HCT116 (cell line): ENCODE measurements around the gene HES1. TPM values are rescaled to one million over a fixed set of nuclear protein-coding genes. Genes with fewer than 3 reads are reported as not detected.

Experiments
- ATAC-seq: fragments of 200-7000 bp; cut with Tn5 transposase; 2 replicates; pipeline ENCODE4 v1.9.1; 2020; ENCODE audit warnings: mild to moderate bottlenecking, moderate library complexity
- BruUV-seq: library from RNA; stranded (reverse); fragments of 400-500 nt; replicated peaks from 2 replicates; lab custom pipeline; 2021; lab: Mats Ljungman, UMichigan
- CTCF ChIA-PET: fragments of 300-600 bp; sonication (Branson Sonifier 250); formaldehyde crosslinking; loops from one replicate; lab custom pipeline; 2021; ENCODE audit warnings: antibody characterized with exemption; lab: Charles Lee
- POLR2A ChIA-PET: fragments of 300-600, 350-600 bp; sonication (Branson Sonifier 250); formaldehyde crosslinking; loops from one replicate; lab custom pipeline; 2021; ENCODE audit warnings: antibody characterized with exemption; lab: Charles Lee
- RAD21 ChIA-PET, 2 experiments: fragments of 300-600 bp; sonication (Branson Sonifier 250); formaldehyde crosslinking; loops; one replicate each; lab custom pipeline; 2023; ENCODE audit warnings: low total read pairs in 2 of 2; ENCODE audit not compliant: uncharacterized antibody in 2 of 2, unreplicated experiment in 2 of 2, low non-redundant PET in 1 of 2; lab: Charles Lee
- DNase-seq: peaks from one replicate; pipeline ENCODE4 v3.0.0-alpha.2; 2010; ENCODE audit warnings: low read depth, low spot score
- H2AFZ ChIP-seq: fragments of 200-600 bp; shearing (Covaris generic), sonication (generic); 2 replicates; pipeline ENCODE4 v1.6.1; 2017; ENCODE audit warnings: low read depth, mixed run types, mixed read lengths, antibody characterized with exemption, low read length; ENCODE audit not compliant: poor library complexity, severe bottlenecking
- H3K27ac ChIP-seq: 2 replicates; pipeline ENCODE4 v1.5.1; 2012; ENCODE audit warnings: low read depth, low read length
- H3K27me3 ChIP-seq: fragments of 200-600 bp; sonication (generic); 2 replicates; pipeline ENCODE4 v1.6.1; 2016; ENCODE audit warnings: mixed run types, low read length, mixed read lengths; ENCODE audit not compliant: insufficient read depth
- H3K36me3 ChIP-seq, 2 experiments: fragments of 200-500 bp in 1 of 2; fragments of 200-600 bp in 1 of 2; sonication (Bioruptor generic) in 1 of 2; sonication (generic) in 1 of 2; 2 replicates each; pipeline versions ENCODE4 v1.5.1 to v1.6.1; 2014 to 2016; ENCODE audit warnings: low read length in 2 of 2, inconsistent platforms in 1 of 2, mixed read lengths in 1 of 2, mixed run types in 1 of 2; ENCODE audit not compliant: insufficient read depth in 2 of 2, control insufficient read depth in 1 of 2
- H3K4me1 ChIP-seq, 2 experiments: fragments of 200-600 bp in 1 of 2; sonication (generic) in 1 of 2; 2 replicates each; pipeline versions ENCODE4 v1.5.1 to v1.6.1; 2012 to 2017; ENCODE audit warnings: low read length in 2 of 2, inconsistent platforms in 1 of 2, mild to moderate bottlenecking in 1 of 2, mixed read lengths in 1 of 2, mixed run types in 1 of 2, moderate library complexity in 1 of 2; ENCODE audit not compliant: insufficient read depth in 2 of 2, control insufficient read depth in 1 of 2
- H3K4me2 ChIP-seq: fragments of 200-600 bp; sonication (generic); 2 replicates; pipeline ENCODE4 v1.6.1; 2017; ENCODE audit warnings: mixed run types, low read length, mixed read lengths
- H3K4me3 ChIP-seq, 2 experiments: fragments of 200-600 bp in 1 of 2; sonication (generic) in 1 of 2; replicated peaks in 1 of 2; 2 replicates each; pipeline ENCODE4 v1.5.1; 2011 to 2016; ENCODE audit warnings: low read length in 2 of 2, control low read depth in 1 of 2, low read depth in 1 of 2, mild to moderate bottlenecking in 1 of 2, mixed read lengths in 1 of 2, mixed run types in 1 of 2
- H3K79me2 ChIP-seq: fragments of 200-600 bp; sonication (generic); 2 replicates; pipeline ENCODE4 v1.6.1; 2017; ENCODE audit warnings: mild to moderate bottlenecking, mixed run types, low read length, moderate library complexity, mixed read lengths; ENCODE audit not compliant: insufficient read depth
- H3K9ac ChIP-seq: fragments of 200-600 bp; sonication (generic); 2 replicates; pipeline ENCODE4 v1.6.1; 2016; ENCODE audit warnings: low read length, mixed read lengths
- H3K9me2 ChIP-seq: fragments of 200-600 bp; sonication (generic), shearing (Covaris generic); 2 replicates; pipeline ENCODE4 v1.6.1; 2017; ENCODE audit warnings: mixed run types, mild to moderate bottlenecking, moderate library complexity; ENCODE audit not compliant: insufficient read depth
- H3K9me3 ChIP-seq, 2 experiments: fragments of 200-500 bp in 1 of 2; fragments of 200-600 bp in 1 of 2; sonication (Bioruptor generic) in 1 of 2; sonication (generic) in 1 of 2; 2 replicates each; pipeline ENCODE4 v1.6.1; 2014 to 2017; ENCODE audit warnings: low read length in 2 of 2, mixed read lengths in 2 of 2, inconsistent platforms in 1 of 2, low read depth in 1 of 2, mild to moderate bottlenecking in 1 of 2, mixed run types in 1 of 2, moderate library complexity in 1 of 2; ENCODE audit not compliant: control insufficient read depth in 1 of 2, insufficient read depth in 1 of 2
- H4K20me1 ChIP-seq: fragments of 200-600 bp; sonication (generic), shearing (Covaris generic); 2 replicates; pipeline ENCODE4 v1.6.1; 2017; ENCODE audit warnings: mixed run types, mild to moderate bottlenecking, moderate library complexity; ENCODE audit not compliant: insufficient read depth
- CBX3 ChIP-seq: IDR thresholded peaks from 2 replicates; pipeline ENCODE4 v1.6.1; 2012; ENCODE audit warnings: low read depth
- EZH2 ChIP-seq: fragments of 200-600 bp; sonication (generic); IDR thresholded peaks from 2 replicates; pipeline ENCODE4 v1.6.1; 2017; ENCODE audit warnings: antibody characterized with exemption, mixed run types
- JUND ChIP-seq: IDR thresholded peaks from 2 replicates; pipeline ENCODE4 v1.6.1; 2012
- POLR2A ChIP-seq: IDR thresholded peaks from 2 replicates; pipeline ENCODE4 v1.7.0; 2011; ENCODE audit warnings: borderline replicate concordance; ENCODE audit not compliant: insufficient read depth, insufficient read length; ENCODE audit errors: extremely low read depth
- SIN3A ChIP-seq: IDR thresholded peaks from 2 replicates; pipeline ENCODE4 v1.6.1; 2012; ENCODE audit warnings: low read depth
- ZNF274 ChIP-seq: fragments of 200-500 bp; sonication (Bioruptor generic); IDR thresholded peaks from 2 replicates; pipeline ENCODE4 v1.6.1; 2014; ENCODE audit warnings: mild to moderate bottlenecking, low read depth, low read length, inconsistent platforms
- intact Hi-C: fragments of 100-400 bp; cut with micrococcal nuclease; formaldehyde crosslinking; loops from 2 replicates; pipeline ENCODE4 v1.10.0; 2022
- total RNA-seq: library from RNA; stranded (reverse); gene quantifications from one replicate; pipeline ENCODE4 v1.2.1, GENCODE V29; 2021; ENCODE audit not compliant: unreplicated experiment
- TF ChIP-seq, protein P1 (sequence below): IDR thresholded peaks from 2 replicates; pipeline ENCODE4 v1.6.1; 2012
- TF ChIP-seq, protein P2 (sequence below): IDR thresholded peaks from 2 replicates; pipeline ENCODE4 v1.6.1; 2012; ENCODE audit warnings: low read depth
- TF ChIP-seq, protein P3 (sequence below): IDR thresholded peaks from 2 replicates; pipeline ENCODE4 v1.6.1; 2011; ENCODE audit warnings: mild to moderate bottlenecking, low read length, moderate library complexity; ENCODE audit not compliant: insufficient replicate concordance; ENCODE audit errors: extremely low read depth
- TF ChIP-seq, protein P4 (sequence below), 3 experiments: fragments of 200-600 bp in 1 of 3; sonication (generic) in 1 of 3; IDR thresholded peaks in 2 of 3; conservative IDR thresholded peaks in 1 of 3; 2 replicates each; pipeline ENCODE4 v1.5.1; 2012 to 2017; ENCODE audit warnings: low read depth in 2 of 3, low read length in 2 of 3, antibody characterized with exemption in 1 of 3, borderline replicate concordance in 1 of 3, control low read depth in 1 of 3, mild to moderate bottlenecking in 1 of 3, mixed read lengths in 1 of 3, mixed run types in 1 of 3, moderate library complexity in 1 of 3; ENCODE audit not compliant: insufficient read depth in 1 of 3

The HES1 gene
- total RNA-seq, 1 experiment from 2014 or later: 32.9 TPM

DNA sequence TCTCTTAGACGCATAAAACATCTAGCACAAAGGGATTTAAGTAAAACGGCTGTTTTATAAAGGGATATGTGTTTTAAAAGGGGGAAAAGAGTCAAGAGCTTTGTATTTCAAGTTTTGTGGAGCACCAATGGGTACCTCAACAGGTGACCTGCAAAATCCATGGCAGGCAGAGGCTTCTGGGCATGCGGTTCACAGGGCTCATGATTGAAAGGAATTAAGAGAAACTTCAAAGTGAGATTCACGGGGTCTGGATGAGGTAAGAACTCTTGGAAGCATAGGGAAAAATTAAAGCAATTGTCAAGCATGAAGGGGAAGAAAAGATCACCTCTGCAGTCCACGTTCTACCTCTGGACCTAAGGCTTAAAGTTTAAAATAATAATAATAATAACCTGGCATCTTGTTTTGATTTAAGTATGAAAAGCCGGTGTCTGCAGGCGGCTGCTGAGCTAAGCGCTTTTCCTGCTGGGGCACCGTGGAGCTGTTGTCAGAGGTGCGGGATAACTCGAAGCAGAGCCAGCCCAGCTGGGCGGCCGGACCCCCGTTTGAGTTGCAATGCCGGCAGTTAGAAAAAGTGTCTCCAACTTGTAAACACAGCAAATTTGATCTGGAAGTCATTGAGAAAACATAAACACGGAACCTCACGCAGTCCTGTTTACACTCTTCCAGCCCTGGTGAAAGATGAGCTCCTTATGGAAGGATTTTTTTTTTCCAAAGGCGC is 40.5 kb downstream of the HES1 start:
- BruUV-seq: no TSS peak
- Histone ChIP-seq H3K4me1 (peaks cover 0 to 5% of the 10 kb centered on the region in 2 experiments; a peak in 1 of 4 replicates), H3K27me3 (no peaks in the 10 kb centered on the region), H3K36me3 (no peaks in the 10 kb centered on the region), H3K4me2 (no peak overlapping the region), H3K79me2 (no peaks in the 10 kb centered on the region), H2AFZ (no peak overlapping the region), H3K27ac (no peak overlapping the region), H3K9me3 (no peaks in the 10 kb centered on the region), H3K9me2 (no peaks in the 10 kb centered on the region), H4K20me1 (no peaks in the 10 kb centered on the region), H3K9ac (no peak overlapping the region), H3K4me3 (no peak overlapping the region)
- ATAC-seq (no peak), DNase-seq (no peak)
- TF ChIP-seq, protein P1, sequence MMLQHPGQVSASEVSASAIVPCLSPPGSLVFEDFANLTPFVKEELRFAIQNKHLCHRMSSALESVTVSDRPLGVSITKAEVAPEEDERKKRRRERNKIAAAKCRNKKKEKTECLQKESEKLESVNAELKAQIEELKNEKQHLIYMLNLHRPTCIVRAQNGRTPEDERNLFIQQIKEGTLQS: no peak
- TF ChIP-seq, protein P2, sequence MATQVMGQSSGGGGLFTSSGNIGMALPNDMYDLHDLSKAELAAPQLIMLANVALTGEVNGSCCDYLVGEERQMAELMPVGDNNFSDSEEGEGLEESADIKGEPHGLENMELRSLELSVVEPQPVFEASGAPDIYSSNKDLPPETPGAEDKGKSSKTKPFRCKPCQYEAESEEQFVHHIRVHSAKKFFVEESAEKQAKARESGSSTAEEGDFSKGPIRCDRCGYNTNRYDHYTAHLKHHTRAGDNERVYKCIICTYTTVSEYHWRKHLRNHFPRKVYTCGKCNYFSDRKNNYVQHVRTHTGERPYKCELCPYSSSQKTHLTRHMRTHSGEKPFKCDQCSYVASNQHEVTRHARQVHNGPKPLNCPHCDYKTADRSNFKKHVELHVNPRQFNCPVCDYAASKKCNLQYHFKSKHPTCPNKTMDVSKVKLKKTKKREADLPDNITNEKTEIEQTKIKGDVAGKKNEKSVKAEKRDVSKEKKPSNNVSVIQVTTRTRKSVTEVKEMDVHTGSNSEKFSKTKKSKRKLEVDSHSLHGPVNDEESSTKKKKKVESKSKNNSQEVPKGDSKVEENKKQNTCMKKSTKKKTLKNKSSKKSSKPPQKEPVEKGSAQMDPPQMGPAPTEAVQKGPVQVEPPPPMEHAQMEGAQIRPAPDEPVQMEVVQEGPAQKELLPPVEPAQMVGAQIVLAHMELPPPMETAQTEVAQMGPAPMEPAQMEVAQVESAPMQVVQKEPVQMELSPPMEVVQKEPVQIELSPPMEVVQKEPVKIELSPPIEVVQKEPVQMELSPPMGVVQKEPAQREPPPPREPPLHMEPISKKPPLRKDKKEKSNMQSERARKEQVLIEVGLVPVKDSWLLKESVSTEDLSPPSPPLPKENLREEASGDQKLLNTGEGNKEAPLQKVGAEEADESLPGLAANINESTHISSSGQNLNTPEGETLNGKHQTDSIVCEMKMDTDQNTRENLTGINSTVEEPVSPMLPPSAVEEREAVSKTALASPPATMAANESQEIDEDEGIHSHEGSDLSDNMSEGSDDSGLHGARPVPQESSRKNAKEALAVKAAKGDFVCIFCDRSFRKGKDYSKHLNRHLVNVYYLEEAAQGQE: no peak
- TF ChIP-seq CBX3 (no peak), JUND (no peak)
- intact Hi-C loops: no loop called here
- CTCF ChIA-PET: no interaction called here
- RAD21 ChIA-PET: interaction anchor here in 1 of 2 experiments (0.6 kb wide), 1 partner anchor 138 kb away, joined by 5 read pairs; no protein-coding TSS in a partner anchor
- POLR2A ChIA-PET: no interaction called here

DNA sequence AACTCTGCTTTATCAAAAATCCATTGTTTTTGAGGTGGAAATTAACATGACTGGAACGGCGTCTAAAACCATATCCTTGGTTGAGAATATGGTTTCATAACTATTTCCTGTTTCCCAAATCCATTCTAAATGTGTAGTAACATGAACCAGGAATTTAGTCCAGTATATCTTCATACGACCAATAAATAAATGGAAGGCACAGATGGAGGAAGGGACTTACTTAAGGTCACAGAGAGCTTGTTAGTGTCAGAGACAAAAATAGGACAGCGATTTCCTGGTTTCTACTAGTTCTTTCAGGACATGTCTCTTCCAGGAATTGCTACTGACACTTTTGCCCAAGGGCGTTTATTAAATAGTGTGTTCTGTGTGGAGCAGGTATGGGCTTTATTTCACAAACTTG is 41.2 kb downstream of the HES1 start:
- Histone ChIP-seq H3K4me3 (no peak overlapping the region), H3K79me2 (no peaks in the 10 kb centered on the region), H3K27me3 (no peaks in the 10 kb centered on the region), H4K20me1 (no peaks in the 10 kb centered on the region), H2AFZ (no peak overlapping the region), H3K36me3 (no peaks in the 10 kb centered on the region), H3K9me2 (no peaks in the 10 kb centered on the region), H3K4me1 (peaks cover 0 to 5% of the 10 kb centered on the region in 2 experiments; a peak in 1 of 4 replicates), H3K27ac (no peak overlapping the region), H3K9ac (no peak overlapping the region), H3K9me3 (no peaks in the 10 kb centered on the region), H3K4me2 (no peak overlapping the region)
- intact Hi-C loops: no loop called here
- ATAC-seq (no peak), DNase-seq (no peak)
- no TSS peak for BruUV-seq
- ChIA-PET RAD21 (no interaction called here), POLR2A (no interaction called here), CTCF (no interaction called here)
- TF ChIP-seq ZNF274 (no peak), SIN3A (no peak), JUND (no peak), EZH2 (no peak), POLR2A (no peak)
- TF ChIP-seq, protein P1: no peak
- TF ChIP-seq, protein P3, sequence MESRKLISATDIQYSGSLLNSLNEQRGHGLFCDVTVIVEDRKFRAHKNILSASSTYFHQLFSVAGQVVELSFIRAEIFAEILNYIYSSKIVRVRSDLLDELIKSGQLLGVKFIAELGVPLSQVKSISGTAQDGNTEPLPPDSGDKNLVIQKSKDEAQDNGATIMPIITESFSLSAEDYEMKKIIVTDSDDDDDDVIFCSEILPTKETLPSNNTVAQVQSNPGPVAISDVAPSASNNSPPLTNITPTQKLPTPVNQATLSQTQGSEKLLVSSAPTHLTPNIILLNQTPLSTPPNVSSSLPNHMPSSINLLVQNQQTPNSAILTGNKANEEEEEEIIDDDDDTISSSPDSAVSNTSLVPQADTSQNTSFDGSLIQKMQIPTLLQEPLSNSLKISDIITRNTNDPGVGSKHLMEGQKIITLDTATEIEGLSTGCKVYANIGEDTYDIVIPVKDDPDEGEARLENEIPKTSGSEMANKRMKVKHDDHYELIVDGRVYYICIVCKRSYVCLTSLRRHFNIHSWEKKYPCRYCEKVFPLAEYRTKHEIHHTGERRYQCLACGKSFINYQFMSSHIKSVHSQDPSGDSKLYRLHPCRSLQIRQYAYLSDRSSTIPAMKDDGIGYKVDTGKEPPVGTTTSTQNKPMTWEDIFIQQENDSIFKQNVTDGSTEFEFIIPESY: no peak
- TF ChIP-seq, protein P4, sequence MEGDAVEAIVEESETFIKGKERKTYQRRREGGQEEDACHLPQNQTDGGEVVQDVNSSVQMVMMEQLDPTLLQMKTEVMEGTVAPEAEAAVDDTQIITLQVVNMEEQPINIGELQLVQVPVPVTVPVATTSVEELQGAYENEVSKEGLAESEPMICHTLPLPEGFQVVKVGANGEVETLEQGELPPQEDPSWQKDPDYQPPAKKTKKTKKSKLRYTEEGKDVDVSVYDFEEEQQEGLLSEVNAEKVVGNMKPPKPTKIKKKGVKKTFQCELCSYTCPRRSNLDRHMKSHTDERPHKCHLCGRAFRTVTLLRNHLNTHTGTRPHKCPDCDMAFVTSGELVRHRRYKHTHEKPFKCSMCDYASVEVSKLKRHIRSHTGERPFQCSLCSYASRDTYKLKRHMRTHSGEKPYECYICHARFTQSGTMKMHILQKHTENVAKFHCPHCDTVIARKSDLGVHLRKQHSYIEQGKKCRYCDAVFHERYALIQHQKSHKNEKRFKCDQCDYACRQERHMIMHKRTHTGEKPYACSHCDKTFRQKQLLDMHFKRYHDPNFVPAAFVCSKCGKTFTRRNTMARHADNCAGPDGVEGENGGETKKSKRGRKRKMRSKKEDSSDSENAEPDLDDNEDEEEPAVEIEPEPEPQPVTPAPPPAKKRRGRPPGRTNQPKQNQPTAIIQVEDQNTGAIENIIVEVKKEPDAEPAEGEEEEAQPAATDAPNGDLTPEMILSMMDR (IDR thresholded peaks at IDR 0.05 in 2 of 3, conservative IDR thresholded peaks at IDR 0.05 in 1 of 3; ENCODE audit: borderline replicate concordance in 1 of 3, insufficient read depth in 1 of 3, low read depth in 2 of 3, low read length in 2 of 3): no peak
